ENCODE measurements around the gene IZUMO3.

IZUMO3 gene

DNA sequence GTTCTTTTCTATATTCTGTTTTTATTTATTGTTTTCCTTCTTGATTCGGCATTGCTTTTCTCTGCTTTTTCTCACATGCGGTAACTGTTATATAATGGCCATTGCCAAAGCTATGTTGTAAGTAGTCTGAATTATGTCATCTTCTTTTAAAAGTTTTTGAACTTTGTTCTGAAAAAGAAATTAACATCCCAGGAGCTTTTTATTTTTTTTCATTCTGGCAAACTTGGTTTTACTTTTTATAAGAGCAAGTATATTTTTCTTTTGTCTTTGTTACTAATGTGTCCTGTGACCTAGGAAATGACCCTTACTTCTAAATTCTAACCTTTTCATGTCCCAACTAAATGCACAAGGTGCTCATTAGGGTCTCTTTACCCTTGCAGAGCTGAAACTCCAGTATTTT lies 26.7 kb upstream of the IZUMO3 start:
- TF ChIP-seq, protein P1, sequence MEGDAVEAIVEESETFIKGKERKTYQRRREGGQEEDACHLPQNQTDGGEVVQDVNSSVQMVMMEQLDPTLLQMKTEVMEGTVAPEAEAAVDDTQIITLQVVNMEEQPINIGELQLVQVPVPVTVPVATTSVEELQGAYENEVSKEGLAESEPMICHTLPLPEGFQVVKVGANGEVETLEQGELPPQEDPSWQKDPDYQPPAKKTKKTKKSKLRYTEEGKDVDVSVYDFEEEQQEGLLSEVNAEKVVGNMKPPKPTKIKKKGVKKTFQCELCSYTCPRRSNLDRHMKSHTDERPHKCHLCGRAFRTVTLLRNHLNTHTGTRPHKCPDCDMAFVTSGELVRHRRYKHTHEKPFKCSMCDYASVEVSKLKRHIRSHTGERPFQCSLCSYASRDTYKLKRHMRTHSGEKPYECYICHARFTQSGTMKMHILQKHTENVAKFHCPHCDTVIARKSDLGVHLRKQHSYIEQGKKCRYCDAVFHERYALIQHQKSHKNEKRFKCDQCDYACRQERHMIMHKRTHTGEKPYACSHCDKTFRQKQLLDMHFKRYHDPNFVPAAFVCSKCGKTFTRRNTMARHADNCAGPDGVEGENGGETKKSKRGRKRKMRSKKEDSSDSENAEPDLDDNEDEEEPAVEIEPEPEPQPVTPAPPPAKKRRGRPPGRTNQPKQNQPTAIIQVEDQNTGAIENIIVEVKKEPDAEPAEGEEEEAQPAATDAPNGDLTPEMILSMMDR (conservative IDR thresholded peaks at IDR 0.05; ENCODE audit: low read depth): no peak
- H3K27ac ChIP-seq: no peak overlapping the region
- no peak for DNase-seq (ENCODE audit: low spot score)
- ChIA-PET CTCF (no interaction called here), POLR2A (ENCODE audit: low non-redundant PET) (no interaction called here)

DNA sequence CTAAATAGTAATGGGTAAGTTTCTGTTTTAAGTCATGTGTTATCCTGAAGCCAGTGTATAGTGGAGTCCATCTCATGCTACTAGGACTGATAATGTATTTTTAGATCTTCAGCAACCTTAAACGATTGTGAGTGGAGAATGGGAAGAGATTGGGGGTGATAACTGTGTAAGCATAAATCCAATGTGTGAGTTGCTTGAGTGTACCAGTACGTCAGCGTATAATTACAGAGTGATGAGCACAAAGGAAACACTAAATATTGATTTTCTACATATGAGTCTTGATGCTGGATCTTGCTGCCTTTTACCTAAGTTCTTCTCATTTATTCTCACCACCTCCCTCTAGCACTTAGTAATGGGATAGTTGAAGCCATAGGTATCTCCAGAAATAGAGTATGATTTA lies 16.3 kb upstream of the IZUMO3 start:
- TF ChIP-seq, protein P1 (conservative IDR thresholded peaks at IDR 0.05; ENCODE audit: low read depth): no peak
- ChIA-PET CTCF (no interaction called here), POLR2A (ENCODE audit: low non-redundant PET) (no interaction called here)
- no peak for DNase-seq (ENCODE audit: low spot score)
- H3K27ac ChIP-seq: no peak overlapping the region

DNA sequence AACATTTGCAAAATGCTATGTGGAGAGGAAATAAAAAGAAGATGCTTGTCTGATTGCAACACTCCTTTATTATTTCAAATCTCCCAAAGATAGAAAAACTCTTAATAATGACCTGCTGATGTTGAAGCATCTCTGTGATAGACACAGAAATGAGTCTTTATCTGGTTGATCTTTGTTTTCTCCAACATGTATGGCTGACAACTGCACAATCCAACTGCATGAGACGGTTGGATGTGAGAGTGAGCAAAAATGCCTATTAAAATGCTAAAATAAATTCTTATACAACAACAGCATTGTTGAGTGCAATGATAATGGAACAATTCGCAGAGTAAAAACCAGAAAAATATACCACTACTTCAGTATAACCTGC lies 7.5 kb upstream of the IZUMO3 start:
- H3K27ac ChIP-seq: no peak overlapping the region
- POLR2A ChIA-PET (ENCODE audit: low non-redundant PET): no interaction called here
- CTCF ChIA-PET: interaction anchor here (0.7 kb wide), 1 partner anchor 148 kb away, joined by 3 read pairs; no protein-coding TSS in a partner anchor
- DNase-seq (ENCODE audit: low spot score): no peak
- TF ChIP-seq, protein P1 (conservative IDR thresholded peaks at IDR 0.05; ENCODE audit: low read depth): no peak

DNA sequence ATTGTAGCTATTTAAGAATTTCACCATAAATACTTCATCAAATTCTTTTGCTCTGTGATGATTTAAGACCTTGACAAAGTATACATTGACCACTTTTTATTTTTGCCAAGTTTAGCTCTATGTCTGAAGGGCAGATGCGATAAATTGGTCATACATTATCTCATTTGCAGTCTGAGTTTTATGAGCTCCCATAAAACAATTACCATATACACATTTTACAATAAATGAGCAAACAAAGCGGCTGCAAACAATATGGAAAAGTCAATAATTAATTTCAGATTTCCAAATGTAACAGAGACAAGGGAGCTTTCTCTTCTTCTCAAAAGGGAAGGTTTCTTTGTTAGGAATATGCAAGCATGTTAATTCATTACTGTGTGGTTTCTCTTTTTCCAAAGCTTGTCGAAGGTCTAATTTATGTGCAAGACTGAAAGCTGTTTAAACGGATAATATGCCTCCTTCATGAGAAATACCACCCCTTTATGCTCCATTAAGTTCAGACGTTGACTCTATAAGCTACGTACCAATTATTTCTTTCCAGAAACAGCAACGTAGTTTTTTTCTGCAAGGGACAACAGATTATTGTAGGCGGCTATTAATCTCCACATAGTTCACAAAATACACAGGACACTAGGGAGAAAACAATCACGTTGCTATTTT lies 7.0 kb upstream of the IZUMO3 start:
- POLR2A ChIA-PET (ENCODE audit: low non-redundant PET): no interaction called here
- DNase-seq (ENCODE audit: low spot score): no peak
- no peak overlapping the region for H3K27ac ChIP-seq
- TF ChIP-seq, protein P1 (conservative IDR thresholded peaks at IDR 0.05; ENCODE audit: low read depth): no peak
- CTCF ChIA-PET: interaction anchor here (0.7 kb wide), 1 partner anchor 149 kb away, joined by 3 read pairs; no protein-coding TSS in a partner anchor

DNA sequence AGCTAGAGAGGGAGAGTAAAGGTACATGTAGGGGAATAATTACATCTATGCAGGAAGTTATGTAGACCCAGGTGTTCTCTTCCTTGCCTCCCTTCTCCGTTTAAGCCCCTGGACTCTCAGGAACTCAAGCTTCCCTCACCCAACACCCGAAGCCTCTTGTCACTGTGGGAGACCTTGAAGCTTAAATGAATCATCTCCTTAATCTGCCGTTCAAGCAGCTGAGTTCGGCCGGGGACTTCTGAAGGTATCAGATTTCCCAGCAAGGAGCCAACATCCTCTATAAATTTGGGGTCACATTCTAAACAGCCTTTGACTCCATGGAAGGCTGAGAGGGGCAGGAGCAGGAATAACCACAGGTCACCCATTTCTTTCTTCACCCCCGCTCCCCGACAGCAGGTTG lies 412 bp downstream of the IZUMO3 start:
- POLR2A ChIA-PET (ENCODE audit: low non-redundant PET): no interaction called here
- CTCF ChIA-PET: no interaction called here
- H3K27ac ChIP-seq: no peak overlapping the region
- TF ChIP-seq, protein P1 (conservative IDR thresholded peaks at IDR 0.05; ENCODE audit: low read depth): no peak
- DNase-seq (ENCODE audit: low spot score): no peak

DNA sequence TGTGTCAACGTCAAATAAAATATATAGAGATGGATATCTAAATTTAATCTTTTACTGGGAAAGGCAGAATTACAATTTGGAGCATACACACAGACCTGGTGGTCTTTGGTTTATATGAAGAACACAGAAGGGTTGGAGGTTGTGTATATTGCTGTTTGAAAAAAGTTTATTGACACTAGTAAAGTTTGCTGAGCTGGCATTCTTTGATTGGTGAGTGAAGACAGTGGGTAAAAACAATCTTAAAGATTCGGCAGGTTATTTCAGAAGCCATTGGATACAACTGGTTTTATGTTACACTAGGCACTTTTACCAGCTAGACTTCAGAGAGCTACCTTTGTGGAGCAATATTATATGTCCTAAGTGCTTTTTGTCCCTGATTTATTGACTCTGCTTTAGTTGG lies 27.2 kb downstream of the IZUMO3 start:
- DNase-seq (ENCODE audit: low spot score): no peak
- H3K27ac ChIP-seq: no peak overlapping the region
- ChIA-PET CTCF (no interaction called here), POLR2A (ENCODE audit: low non-redundant PET) (no interaction called here)
- TF ChIP-seq, protein P1 (conservative IDR thresholded peaks at IDR 0.05; ENCODE audit: low read depth): no peak
